Muscle of leg (tissue), 11 donors: Measurements from ENCODE around the gene DHRSX. TPM values are rescaled to one million over a fixed set of nuclear protein-coding genes. Genes with fewer than 3 reads are reported as not detected.
"Not testable (repeated sequence)": the region's sequence is repeated elsewhere in the genome, so short reads cannot be mapped to it uniquely, and the experiment has no call there.

Source experiments
- DNase-seq: peaks from one replicate; pipeline ENCODE4 v3.0.0; 2013
- H3K27ac ChIP-seq: one replicate; pipeline ENCODE4 v1.5.1; 2013; ENCODE audit warnings: mild to moderate bottlenecking, low read length, control low read depth
- H3K27me3 ChIP-seq: one replicate; pipeline ENCODE4 v1.6.1; 2013; ENCODE audit warnings: low read length; ENCODE audit not compliant: control insufficient read depth, insufficient read depth
- H3K36me3 ChIP-seq: one replicate; pipeline ENCODE4 v1.6.1; 2013; ENCODE audit warnings: low read length; ENCODE audit not compliant: control insufficient read depth, insufficient read depth
- H3K4me1 ChIP-seq: one replicate; pipeline ENCODE4 v1.6.1; 2013; ENCODE audit warnings: low read length; ENCODE audit not compliant: control insufficient read depth, insufficient read depth
- H3K4me3 ChIP-seq: one replicate; pipeline ENCODE4 v1.5.1; 2013; ENCODE audit warnings: low read length, control low read depth
- H3K9me3 ChIP-seq: replicated peaks from 2 replicates; pipeline ENCODE4 v1.6.1; 2013; ENCODE audit warnings: low read depth, low read length; ENCODE audit not compliant: control insufficient read depth
- WGBS: methylation state at CpG from one replicate; pipeline ENCODE4 v1.1.5; 2013; ENCODE audit warnings: missing lambda C conversion rate; ENCODE audit not compliant: insufficient coverage; 5-methylcytosine and 5-hydroxymethylcytosine counted together
- polyA plus RNA-seq, 8 donors: library from polyadenylated mRNA; unstranded; fragments of 120-200 nt; gene quantifications; one replicate each; pipeline versions ENCODE4 v1.2.1 to v1.2.3, GENCODE V29; 2013; ENCODE audit warnings: inconsistent platforms in 1 of 8, low replicate concordance in 1 of 8; ENCODE audit not compliant: insufficient read length in 8 of 8, insufficient read depth in 1 of 8
- total RNA-seq: library from RNA; stranded (reverse); fragments of 120-200 nt; gene quantifications from one replicate; pipeline ENCODE4 v1.2.4, GENCODE V29; 2013

Gene DHRSX
- total and polyA plus RNA-seq, 9 donors: 11.4 to 19.1 (median 14.4) TPM

DNA sequence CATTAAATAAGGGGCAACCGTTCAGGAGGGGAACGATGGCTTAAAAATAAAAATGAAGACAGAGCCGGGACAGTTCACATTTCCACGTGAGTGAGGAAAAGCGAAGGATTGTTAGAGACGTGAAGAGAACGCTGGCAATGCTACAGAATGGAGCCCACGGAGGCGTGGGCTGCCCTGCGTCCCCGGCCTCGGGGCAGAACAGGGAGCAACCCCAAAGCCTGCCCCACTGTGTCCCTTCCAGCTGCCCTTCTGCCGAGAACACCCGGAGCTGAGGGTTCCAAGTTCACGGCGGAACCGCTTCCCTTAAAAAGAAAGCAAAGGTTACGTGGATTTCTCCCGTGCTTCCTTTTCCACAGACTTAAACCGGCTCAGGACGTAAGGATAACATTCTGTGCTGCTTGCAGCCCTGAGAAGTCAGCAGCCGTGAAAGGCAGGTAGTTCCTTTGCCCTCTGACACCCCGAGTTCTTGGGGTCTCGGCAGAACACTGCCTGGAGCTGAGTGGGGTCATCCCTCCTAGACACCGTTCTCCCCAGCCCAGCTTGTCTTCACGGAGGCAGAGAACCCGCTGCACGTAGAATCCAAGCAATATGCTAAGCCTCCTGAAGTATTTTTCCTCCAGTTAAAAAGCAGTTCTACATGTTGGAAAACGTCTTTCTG, 14.2 kb downstream of the DHRSX start:
- Histone ChIP-seq H3K4me3 (no peak overlapping the region), H3K4me1 (peaks cover 25% of the 10 kb centered on the region), H3K9me3 (no peaks in the 10 kb centered on the region), H3K36me3 (peaks cover 47% of the 10 kb centered on the region), H3K27ac (peak overlapping the region; percentile 16), H3K27me3 (no peaks in the 10 kb centered on the region)
- DNase-seq: no peak
- 67% methylated on average over 25 of the region's 29 CpGs for WGBS

DNA sequence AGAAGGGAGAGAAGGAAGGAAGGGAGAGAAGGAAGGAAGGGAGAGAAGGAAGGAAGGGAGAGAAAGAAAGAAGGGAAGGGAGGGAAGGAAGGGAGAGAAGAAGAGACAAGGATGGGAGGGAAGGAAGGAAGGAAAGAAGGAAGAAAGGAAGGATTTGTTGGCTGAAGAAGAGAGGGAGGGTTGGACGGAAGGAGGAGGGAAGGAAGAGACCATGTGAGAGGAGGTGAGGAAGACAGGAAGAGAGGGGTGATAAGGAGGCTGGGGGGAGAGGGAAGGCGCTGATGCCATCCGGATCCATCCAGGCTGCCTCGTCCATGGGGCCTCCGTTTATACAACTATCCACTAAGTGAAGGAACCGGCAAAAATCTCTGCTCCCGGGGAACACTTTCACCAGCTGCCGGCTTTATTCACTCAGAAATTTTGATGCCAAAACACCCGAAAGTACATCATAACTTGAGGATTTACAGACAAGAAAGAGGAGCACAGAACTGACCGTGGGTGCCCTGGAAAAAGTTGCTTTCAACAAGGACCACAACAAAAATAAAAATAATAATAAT, 14.9 kb downstream of the DHRSX start:
- Histone ChIP-seq H3K36me3 (peaks cover 42% of the 10 kb centered on the region), H3K4me1 (peaks cover 25% of the 10 kb centered on the region), H3K27me3 (no peaks in the 10 kb centered on the region), H3K9me3 (no peaks in the 10 kb centered on the region), H3K27ac (peak overlapping the region; percentile 84), H3K4me3 (no peak overlapping the region)
- WGBS: 44% methylated on average over 1 of the region's 10 CpGs
- no peak for DNase-seq

DNA sequence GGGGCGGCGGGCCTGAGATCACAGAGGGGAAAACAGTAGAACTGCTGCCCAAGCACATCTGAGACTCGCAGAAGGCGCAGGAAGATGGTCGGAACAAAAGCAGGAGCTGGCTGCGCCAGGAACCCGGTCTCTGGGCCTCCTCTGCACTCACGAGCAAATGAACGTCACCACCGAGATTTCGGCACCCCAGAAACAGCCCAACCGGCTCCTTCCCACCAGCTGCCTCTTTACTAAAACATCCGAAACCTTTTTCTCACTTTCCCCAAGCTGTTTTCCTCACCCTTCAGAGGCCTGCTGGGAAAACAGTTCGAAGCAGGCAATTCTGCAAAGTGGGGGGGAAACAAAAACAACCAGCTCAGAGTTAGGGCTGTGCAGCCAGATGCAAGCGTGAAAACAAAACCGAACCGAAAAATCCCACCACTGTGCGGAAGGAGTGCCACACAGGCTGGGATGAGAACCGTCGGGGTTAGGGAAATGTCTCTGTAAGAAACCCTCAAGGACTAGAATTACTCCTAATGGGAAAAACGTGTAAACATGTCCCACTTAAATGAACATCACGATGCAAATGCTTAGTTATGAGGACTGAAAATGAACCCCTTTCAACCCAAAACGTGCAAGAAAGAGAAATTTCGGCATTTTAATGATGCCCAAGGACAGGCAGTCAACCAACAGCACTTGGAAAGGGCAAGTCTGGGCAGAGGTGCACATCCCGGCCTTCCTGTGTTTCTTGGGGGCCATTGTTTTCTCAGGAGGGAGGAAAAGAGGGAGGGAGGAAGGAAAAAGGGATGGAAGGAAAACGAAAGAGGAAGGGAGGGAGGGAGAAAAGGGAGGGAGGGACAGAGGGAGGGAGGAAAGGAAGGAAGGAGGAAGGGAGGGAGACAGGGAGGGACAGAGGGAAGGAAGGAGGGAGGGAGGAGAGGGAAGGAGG, 15.8 kb downstream of the DHRSX start:
- 9% methylated on average over 12 of the region's 26 CpGs for WGBS
- DNase-seq: peak; percentile 84

DNA sequence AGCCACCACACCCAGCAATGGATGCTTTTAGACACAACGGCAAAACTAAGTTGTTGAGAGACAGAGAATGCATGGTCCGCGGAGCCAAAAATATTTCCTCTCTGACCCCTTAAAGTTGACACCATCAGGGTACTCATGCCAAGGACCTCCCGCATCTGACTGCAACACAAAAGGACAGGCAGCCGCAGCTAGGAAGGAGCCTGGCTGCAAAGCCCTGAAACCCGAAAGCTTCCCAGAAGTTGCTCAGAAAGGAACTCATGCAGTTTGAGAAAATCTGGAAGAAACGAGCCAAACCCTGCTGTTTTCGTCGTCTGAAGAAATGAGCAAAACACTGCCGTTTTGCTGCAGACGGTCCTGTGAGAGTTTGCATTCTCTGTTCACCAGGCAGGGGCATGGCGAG, 16.5 kb downstream of the DHRSX start:
- Histone ChIP-seq H3K36me3 (peaks cover 27% of the 10 kb centered on the region), H3K9me3 (no peaks in the 10 kb centered on the region), H3K4me1 (peaks cover 25% of the 10 kb centered on the region), H3K27me3 (no peaks in the 10 kb centered on the region), H3K27ac (peak overlapping the region; percentile 84), H3K4me3 (peak overlapping the region; percentile 10)
- 4% methylated on average over 9 of the region's 12 CpGs for WGBS
- peak; percentile 76 for DNase-seq

More for the DNA sequence above, 15.8 kb downstream of the DHRSX start:
- Histone ChIP-seq H3K4me3 (peak overlapping the region; percentile 15), H3K4me1 (peaks cover 25% of the 10 kb centered on the region), H3K27ac (peak overlapping the region; percentile 84), H3K9me3 (no peaks in the 10 kb centered on the region), H3K36me3 (peaks cover 34% of the 10 kb centered on the region), H3K27me3 (no peaks in the 10 kb centered on the region)

DNA sequence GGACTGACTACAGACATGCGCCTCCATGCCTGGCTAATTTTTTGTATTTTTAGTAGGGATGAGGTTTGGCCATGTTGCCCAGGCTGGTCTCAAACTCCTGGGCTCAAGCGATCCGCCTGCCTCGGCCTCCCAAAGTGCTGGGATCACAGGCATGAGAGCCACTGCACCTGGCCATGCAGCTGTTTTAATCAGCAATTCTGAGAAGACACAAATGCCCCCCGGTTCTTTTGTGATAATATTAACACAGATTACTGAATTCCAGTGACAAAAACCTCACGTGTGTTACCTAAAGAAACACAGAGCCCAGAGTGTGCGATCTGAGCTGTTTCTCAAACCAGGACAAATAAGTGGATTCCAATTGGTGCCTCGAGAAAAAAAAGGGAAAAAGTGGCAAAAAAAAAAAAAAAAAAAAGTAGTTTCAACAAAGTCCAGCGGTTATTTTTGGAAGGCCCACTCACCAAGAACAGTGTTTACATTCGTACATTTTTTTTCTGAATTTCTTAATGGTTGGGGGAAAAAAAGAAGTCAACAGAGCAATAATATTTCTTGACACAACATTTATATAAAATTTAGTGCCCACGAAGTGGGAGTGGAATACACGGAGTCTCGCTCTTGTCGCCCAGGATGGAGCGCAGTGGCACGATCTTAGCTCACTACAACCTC, 17.2 kb downstream of the DHRSX start:
- Histone ChIP-seq H3K27me3 (no peaks in the 10 kb centered on the region), H3K4me1 (peaks cover 25% of the 10 kb centered on the region), H3K9me3 (no peaks in the 10 kb centered on the region), H3K36me3 (peaks cover 20% of the 10 kb centered on the region), H3K27ac (no peak overlapping the region), H3K4me3 (no peak overlapping the region)
- DNase-seq: no peak
- WGBS: 72% methylated on average over 8 of the region's 16 CpGs

DNA sequence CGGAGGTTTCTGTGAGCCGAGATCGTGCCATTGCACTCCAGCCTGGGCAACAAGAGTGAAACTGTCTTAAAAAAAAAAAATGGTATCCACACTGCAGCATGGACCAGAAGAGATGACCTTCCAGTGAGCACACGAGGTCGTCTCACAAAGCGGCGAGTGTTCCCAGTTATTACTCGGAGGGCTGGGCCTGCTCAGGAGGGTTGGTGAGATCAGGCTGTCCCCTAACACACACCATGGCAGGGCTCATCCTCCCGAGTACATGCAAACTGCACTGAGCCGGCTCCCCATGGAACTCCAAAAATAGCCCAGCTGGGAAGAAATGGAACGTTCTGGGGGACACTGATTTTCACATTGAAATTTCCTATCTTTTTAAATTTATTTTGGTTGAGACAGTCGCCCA, 19.2 kb downstream of the DHRSX start:
- H3K27me3 ChIP-seq, H3K27ac ChIP-seq, H3K9me3 ChIP-seq, H3K4me3 ChIP-seq, DNase-seq, H3K36me3 ChIP-seq: not testable (repeated sequence)
- WGBS: 91% methylated on average over 4 of the region's 12 CpGs
- H3K4me1 ChIP-seq: peaks cover 22% of the 10 kb centered on the region

DNA sequence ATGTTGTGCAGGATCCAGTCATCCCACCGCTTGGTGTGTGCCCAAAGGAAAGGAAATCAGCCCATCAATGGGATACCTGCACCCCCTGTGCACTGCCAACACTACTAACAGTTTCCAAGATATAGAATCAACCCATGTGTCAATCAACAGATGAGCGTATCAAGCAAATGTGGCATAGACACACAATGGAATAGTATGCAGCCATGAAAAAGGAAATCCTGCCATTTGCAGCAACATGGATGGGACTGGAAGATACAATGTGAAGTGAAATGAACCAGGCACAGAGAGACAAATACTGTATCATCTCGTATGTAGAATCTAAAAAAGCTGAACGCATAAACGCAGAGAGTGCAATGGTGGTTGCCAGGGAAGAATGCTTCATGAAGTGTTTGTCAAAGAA, 20.8 kb downstream of the DHRSX start:
- H3K36me3 ChIP-seq, H3K27me3 ChIP-seq, H3K4me3 ChIP-seq, H3K9me3 ChIP-seq, DNase-seq, H3K27ac ChIP-seq: not testable (repeated sequence)
- WGBS: 100% methylated on average over 4 of the region's 5 CpGs
- H3K4me1 ChIP-seq: peaks cover 18% of the 10 kb centered on the region

DNA sequence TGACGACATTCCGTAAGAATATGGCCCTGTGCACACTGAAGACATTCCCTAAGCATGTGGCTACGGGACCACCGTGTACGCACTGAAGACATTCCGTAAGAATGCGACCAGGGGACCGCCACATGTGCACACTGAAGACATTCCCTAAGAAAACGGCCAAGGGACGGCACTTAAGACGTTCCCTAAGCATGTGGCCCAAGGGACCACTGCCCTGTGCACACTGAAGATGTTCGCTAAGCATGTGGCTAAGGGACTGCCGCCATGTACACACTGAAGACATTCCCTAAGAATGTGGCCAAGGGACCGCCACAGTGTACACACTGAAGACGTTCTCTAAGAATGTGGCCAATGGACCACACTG, 21.4 kb downstream of the DHRSX start:
- H3K4me1 ChIP-seq: peaks cover 13% of the 10 kb centered on the region
- H3K36me3 ChIP-seq: no peaks in the 10 kb centered on the region
- 93% methylated on average over 15 of the region's 15 CpGs for WGBS
- H3K4me3 ChIP-seq: no peak overlapping the region
- no peaks in the 10 kb centered on the region for H3K9me3 ChIP-seq
- no peaks in the 10 kb centered on the region for H3K27me3 ChIP-seq
- no peak for DNase-seq
- no peak overlapping the region for H3K27ac ChIP-seq

DNA sequence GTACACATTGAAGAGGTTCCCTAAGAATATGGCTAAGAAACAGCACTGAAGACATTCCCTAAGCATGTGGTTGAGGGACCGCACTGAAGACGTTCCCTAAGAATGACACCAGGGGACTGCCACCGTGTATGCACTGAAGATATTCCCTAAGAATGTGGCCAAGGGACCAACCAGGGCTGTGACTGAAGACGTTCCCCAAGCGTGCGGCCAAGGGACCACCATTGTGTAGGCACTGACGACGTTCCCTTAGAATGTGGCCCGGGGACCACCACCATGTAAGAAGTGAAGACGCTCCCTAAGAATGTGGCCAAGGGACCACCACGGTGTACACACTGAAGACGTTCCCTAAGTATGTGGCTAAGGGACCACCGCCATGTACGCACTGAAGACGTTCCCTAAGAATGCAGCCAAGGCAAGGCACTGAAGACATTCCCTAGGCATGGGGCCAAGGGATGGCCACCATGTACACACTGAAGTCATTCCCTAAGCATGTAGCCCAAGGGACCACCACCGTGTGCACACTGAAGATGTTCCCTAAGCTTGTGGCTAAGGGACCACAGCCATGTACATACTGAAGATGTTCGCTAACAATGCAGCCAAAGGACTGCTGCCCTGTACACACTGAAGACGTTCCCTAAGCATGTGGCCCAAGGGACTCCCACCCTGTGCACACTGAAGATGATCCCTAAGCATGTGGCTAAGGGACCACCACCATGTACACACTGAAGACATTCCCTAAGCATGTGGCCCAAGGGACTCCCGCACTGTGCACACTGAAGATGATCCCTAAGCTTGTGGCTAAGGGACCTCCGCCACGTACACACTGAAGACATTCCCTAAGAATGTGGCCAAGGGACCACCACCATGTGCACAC, 22.0 kb downstream of the DHRSX start:
- WGBS: 86% methylated on average over 19 of the region's 21 CpGs
- no peak for DNase-seq
- Histone ChIP-seq H3K9me3 (no peaks in the 10 kb centered on the region), H3K27ac (no peak overlapping the region), H3K4me1 (peaks cover 7% of the 10 kb centered on the region), H3K36me3 (no peaks in the 10 kb centered on the region), H3K27me3 (no peaks in the 10 kb centered on the region), H3K4me3 (no peak overlapping the region)
